HEK293T (cell line): ENCODE results near the gene NRG2.

Source experiments
- CTCF ChIA-PET: fragments of 350-600 bp; formaldehyde crosslinking; extraction: SDS; loops from one replicate; lab custom pipeline; 2021; ENCODE audit warnings: antibody characterized with exemption, inconsistent platforms; lab: Yijun Ruan, JAX
- POLR2A ChIA-PET: fragments of 350-600 bp; formaldehyde crosslinking; extraction: SDS; loops from one replicate; lab custom pipeline; 2020; ENCODE audit warnings: antibody characterized with exemption, inconsistent platforms; lab: Yijun Ruan, JAX
- DNase-seq: peaks from one replicate; pipeline ENCODE4 v3.0.0; 2012; ENCODE audit warnings: mixed read lengths; ENCODE audit errors: extremely low spot score
- ARNT ChIP-seq: fragments of 450-650 bp; IDR thresholded peaks from 2 replicates; pipeline ENCODE4 v1.6.1; 2017; ENCODE audit warnings: mild to moderate bottlenecking
- BHLHE40 ChIP-seq: fragments of 450-650 bp; IDR thresholded peaks from 2 replicates; pipeline ENCODE4 v1.6.1; 2016; ENCODE audit warnings: mild to moderate bottlenecking, moderate library complexity, borderline replicate concordance
- CTBP1 ChIP-seq: fragments of 450-650 bp; IDR thresholded peaks from 2 replicates; pipeline ENCODE4 v1.6.1; 2016; ENCODE audit warnings: borderline replicate concordance
- ELF4 ChIP-seq: fragments of 450-650 bp; IDR thresholded peaks from 2 replicates; pipeline ENCODE4 v1.6.1; 2017; ENCODE audit warnings: antibody characterized with exemption
- FOXA1 ChIP-seq: fragments of 450-650 bp; IDR thresholded peaks from 2 replicates; pipeline ENCODE4 v1.6.1; 2016; ENCODE audit warnings: mild to moderate bottlenecking
- FOXK2 ChIP-seq: fragments of 450-650 bp; IDR thresholded peaks from 2 replicates; pipeline ENCODE4 v1.6.1; 2016; ENCODE audit warnings: mild to moderate bottlenecking
- FOXM1 ChIP-seq: fragments of 450-650 bp; IDR thresholded peaks from 2 replicates; pipeline ENCODE4 v1.6.1; 2017; ENCODE audit warnings: mild to moderate bottlenecking, borderline replicate concordance
- HDGF ChIP-seq: fragments of 450-650 bp; IDR thresholded peaks from 2 replicates; pipeline ENCODE4 v1.6.1; 2017; ENCODE audit warnings: antibody characterized with exemption, borderline replicate concordance
- L3MBTL2 ChIP-seq: fragments of 450-650 bp; conservative IDR thresholded peaks from 2 replicates; pipeline ENCODE4 v1.6.1; 2016; ENCODE audit warnings: mild to moderate bottlenecking
- LEF1 ChIP-seq: fragments of 450-650 bp; IDR thresholded peaks from 2 replicates; pipeline ENCODE4 v1.6.1; 2017; ENCODE audit warnings: mild to moderate bottlenecking, borderline replicate concordance
- NFRKB ChIP-seq: fragments of 450-650 bp; IDR thresholded peaks from 2 replicates; pipeline ENCODE4 v1.6.1; 2016; ENCODE audit warnings: mild to moderate bottlenecking, moderate library complexity
- PKNOX1 ChIP-seq: fragments of 450-650 bp; IDR thresholded peaks from 2 replicates; pipeline ENCODE4 v1.6.1; 2016
- SP1 ChIP-seq: fragments of 450-650 bp; IDR thresholded peaks from 2 replicates; pipeline ENCODE4 v1.6.1; 2017
- SUZ12 ChIP-seq: fragments of 450-650 bp; IDR thresholded peaks from 2 replicates; pipeline ENCODE4 v1.6.1; 2016; ENCODE audit warnings: mild to moderate bottlenecking
- TARDBP ChIP-seq: fragments of 450-650 bp; IDR thresholded peaks from 2 replicates; pipeline ENCODE4 v1.6.1; 2016
- ZNF384 ChIP-seq: fragments of 450-650 bp; IDR thresholded peaks from 2 replicates; pipeline ENCODE4 v1.6.1; 2016

NRG2 gene

DNA sequence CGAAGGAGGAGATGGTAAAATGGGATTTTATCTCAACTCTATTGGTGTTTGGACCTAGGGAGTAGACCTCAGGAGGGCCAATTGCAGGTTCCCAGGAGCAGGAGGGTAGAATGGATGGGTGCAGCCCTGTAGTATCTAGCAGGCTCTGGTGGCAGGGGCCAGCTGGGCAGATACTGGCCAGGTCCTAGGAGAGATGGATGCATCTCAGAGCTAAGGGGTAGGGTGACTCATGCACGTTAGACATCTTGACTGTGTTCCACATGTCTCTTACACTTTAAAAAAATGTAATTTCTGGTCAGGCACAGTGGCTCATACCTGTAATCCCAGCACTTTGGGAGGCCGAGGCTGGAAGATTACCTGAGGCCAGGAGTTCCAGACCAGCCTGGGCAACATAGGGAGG, 225.1 kb downstream of the NRG2 start:
- DNase-seq, result no peak
- POLR2A ChIA-PET, result no interaction called here
- CTCF ChIA-PET, result no interaction called here
- TF ChIP-seq HDGF (no peak), FOXM1 (no peak), BHLHE40 (no peak), SP1 (no peak), ZNF384 (no peak), L3MBTL2 (no peak), NFRKB (no peak)

DNA sequence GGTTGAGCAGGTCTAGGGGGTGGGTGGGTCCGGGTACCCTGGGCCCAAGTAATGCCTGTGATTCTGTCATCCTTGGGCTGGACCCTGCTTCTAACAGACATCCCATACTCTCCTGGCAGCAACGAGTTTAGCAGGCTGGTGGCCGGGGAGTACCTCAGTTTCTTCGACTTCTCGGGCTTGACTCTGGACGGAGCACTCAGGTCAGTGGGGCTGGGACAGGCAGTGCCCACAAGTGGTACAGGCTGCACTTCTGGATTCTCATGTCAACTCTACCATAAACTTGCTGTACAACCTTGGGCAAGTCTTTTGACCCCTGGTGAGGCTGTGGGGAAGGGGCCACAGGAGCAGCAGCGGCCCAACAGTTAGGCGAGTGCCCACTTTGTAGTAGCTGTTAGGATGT, 225.7 kb downstream of the NRG2 start:
- no peak for DNase-seq
- TF ChIP-seq L3MBTL2 (no peak), FOXA1 (no peak), PKNOX1 (no peak), CTBP1 (no peak), HDGF (no peak), ELF4 (no peak), TARDBP (no peak), BHLHE40 (no peak), NFRKB (no peak), ARNT (no peak), ZNF384 (no peak), LEF1 (no peak), FOXM1 (no peak), SP1 (no peak), SUZ12 (no peak), FOXK2 (no peak)
- CTCF ChIA-PET, result no interaction called here
- POLR2A ChIA-PET, result no interaction called here

DNA sequence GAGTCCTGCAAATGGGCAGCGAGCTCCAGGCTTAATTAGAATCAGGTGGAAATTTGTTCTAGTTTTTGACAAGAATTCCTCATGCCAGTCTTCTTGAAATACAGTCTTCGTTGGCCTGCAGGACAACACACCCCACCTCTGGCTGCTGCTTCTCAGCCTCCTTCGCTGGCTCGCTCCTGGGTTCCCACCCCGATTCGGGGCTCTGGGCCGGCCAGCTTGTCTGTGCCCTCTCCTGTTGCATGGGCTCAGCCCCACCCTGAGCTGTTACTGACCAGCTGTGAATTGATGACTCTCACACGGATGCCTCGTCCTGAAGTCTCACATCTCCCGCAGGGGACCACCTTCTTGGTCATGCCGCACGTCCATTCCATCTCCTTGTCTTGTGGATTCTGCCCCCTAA, 226.5 kb downstream of the NRG2 start:
- CTCF ChIA-PET, result no interaction called here
- no peak for DNase-seq
- POLR2A ChIA-PET, result interaction anchor here (1.0 kb wide), 1 partner anchor 11 kb away, joined by 3 read pairs; no protein-coding TSS in a partner anchor
- TF ChIP-seq SUZ12 (no peak), PKNOX1 (no peak), HDGF (no peak), FOXM1 (no peak), L3MBTL2 (no peak), TARDBP (no peak), LEF1 (no peak), FOXK2 (no peak), FOXA1 (no peak), ZNF384 (no peak), ELF4 (no peak), NFRKB (no peak), BHLHE40 (no peak), SP1 (no peak), ARNT (no peak), CTBP1 (no peak)

- DNase-seq, result no peak
- ChIA-PET POLR2A (no interaction called here), CTCF (interaction anchor here (1.3 kb wide), 1 partner anchor 28 kb away, joined by 4 read pairs; no protein-coding TSS in a partner anchor)
- no peak for TF ChIP-seq SUZ12
- no peak for TF ChIP-seq ZNF384
- TF ChIP-seq L3MBTL2, result no peak
- no peak for TF ChIP-seq TARDBP
- TF ChIP-seq NFRKB, result no peak
- TF ChIP-seq FOXM1, result no peak
- TF ChIP-seq SP1, result no peak
- no peak for TF ChIP-seq ARNT
- no peak for TF ChIP-seq CTBP1
- no peak for TF ChIP-seq BHLHE40
- TF ChIP-seq FOXK2, result no peak
- TF ChIP-seq PKNOX1, result no peak
- no peak for TF ChIP-seq LEF1
- no peak for TF ChIP-seq ELF4
- TF ChIP-seq HDGF, result no peak
Observed at GRCh38 chr5:139814704-139815280, 228.3 kb downstream of the NRG2 start.

GRCh38 chr5:139814191-139814601, 228.9 kb downstream of the NRG2 start:
- DNase-seq, result no peak
- no peak for TF ChIP-seq L3MBTL2
- no peak for TF ChIP-seq CTBP1
- TF ChIP-seq NFRKB, result no peak
- TF ChIP-seq FOXM1, result no peak
- TF ChIP-seq ZNF384, result no peak
- TF ChIP-seq ARNT, result no peak
- no peak for TF ChIP-seq SUZ12
- no peak for TF ChIP-seq ELF4
- no peak for TF ChIP-seq BHLHE40
- no peak for TF ChIP-seq LEF1
- TF ChIP-seq FOXK2, result no peak
- no peak for TF ChIP-seq SP1
- no peak for TF ChIP-seq TARDBP
- POLR2A ChIA-PET, result no interaction called here
- CTCF ChIA-PET, result interaction anchor here (1.3 kb wide), 1 partner anchor 27 kb away, joined by 4 read pairs; no protein-coding TSS in a partner anchor
